ENCODE results near the gene VENTX.

VENTX gene

DNA sequence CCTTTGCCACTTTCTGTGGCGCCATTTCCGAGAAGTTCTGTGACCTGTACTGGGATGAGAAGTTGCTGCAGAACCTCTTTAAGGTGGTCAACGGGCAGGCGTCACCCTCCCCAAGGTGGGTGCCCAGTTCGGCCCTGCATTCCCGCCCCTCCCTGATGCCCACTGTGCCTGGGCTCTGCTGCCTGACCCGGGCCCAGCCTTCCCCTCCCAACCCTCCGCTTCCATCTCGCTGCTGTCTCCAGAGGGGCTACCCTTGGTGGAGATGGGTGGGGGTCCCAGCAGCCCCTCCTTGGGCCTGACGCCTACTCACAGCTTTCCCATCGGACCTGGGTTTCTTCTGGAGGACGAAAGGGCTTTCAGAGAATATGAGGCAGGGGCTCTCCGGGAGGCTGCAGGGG lies 38.2 kb upstream of the VENTX start:
- no peak overlapping the region for H3K4me3 Mint-ChIP-seq
- no peaks in the 10 kb centered on the region for H3K4me1 Mint-ChIP-seq
- H3K36me3 Mint-ChIP-seq, result no peaks in the 10 kb centered on the region
- no peaks in the 10 kb centered on the region for H3K9me3 Mint-ChIP-seq
- ATAC-seq, result no peak
- no peak for DNase-seq (ENCODE audit: low spot score in 2 of 2)
- H3K27ac Mint-ChIP-seq, result no peak overlapping the region

DNA sequence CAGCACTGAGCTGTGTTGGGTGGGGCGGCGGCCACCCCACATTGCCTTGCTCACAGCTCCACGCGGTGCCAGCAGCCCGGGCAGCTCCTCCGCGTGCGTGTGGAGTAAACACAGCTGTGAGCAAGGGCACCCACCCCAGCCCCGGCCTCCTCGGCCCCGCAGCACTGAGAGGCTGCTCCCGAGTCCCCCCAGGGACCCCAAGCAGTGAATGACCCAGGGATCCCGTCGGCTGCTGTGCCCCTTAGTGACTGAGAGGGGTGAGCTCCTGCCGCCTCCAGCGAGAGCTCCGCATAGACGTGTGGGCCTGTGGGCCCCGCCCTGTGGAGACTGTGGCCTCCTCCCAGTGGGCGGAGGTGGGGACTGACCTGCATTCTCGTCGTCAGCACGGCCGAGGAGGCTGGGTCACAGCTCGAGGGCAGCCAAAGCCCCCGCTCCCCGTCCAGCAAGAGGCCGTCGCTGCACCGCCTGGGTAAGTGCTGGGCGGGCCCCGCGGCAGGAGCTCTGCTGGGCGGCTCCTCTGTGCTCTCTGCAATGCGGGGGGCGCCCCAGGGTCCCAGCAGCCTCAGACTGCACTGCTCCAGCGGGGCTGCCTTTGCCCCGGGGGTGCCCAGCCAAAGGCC lies 37.6 kb upstream of the VENTX start:
- H3K4me3 Mint-ChIP-seq, result no peak overlapping the region
- no peaks in the 10 kb centered on the region for H3K36me3 Mint-ChIP-seq
- H3K9me3 Mint-ChIP-seq, result no peaks in the 10 kb centered on the region
- no peak overlapping the region for H3K27ac Mint-ChIP-seq
- no peaks in the 10 kb centered on the region for H3K4me1 Mint-ChIP-seq
- DNase-seq (ENCODE audit: low spot score in 2 of 2) (no peak), ATAC-seq (no peak)

DNA sequence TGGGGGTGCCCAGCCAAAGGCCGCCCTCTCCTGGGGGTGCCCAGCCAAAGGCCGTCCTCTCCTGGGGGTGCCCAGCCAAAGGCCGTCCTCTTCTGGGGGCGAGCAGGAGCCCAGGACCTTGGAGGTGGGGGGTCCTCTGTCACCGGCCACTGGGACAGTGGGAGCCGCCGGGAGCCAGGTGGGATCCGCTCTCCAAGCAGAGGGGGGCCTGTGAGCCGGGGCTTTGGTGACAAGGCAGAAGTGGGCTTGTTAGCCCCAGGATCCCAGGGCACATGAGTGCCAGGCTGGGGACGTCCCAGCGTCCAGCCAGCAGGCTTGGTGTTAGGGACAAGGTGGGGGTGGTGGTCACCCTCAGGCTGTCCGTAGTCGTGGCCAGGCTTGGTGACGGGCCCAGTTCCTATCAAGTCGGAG lies 37.0 kb upstream of the VENTX start:
- no peaks in the 10 kb centered on the region for H3K36me3 Mint-ChIP-seq
- no peak overlapping the region for H3K4me3 Mint-ChIP-seq
- ATAC-seq, result no peak
- H3K4me1 Mint-ChIP-seq, result no peaks in the 10 kb centered on the region
- DNase-seq (ENCODE audit: low spot score in 2 of 2), result no peak
- H3K27ac Mint-ChIP-seq, result no peak overlapping the region
- H3K9me3 Mint-ChIP-seq, result no peaks in the 10 kb centered on the region

GRCh38 chr10:133201151-133201947 lies 36.3 kb upstream of the VENTX start:
- no peak overlapping the region for H3K27ac Mint-ChIP-seq

GRCh38 chr10:133201948-133202725 lies 35.5 kb upstream of the VENTX start:
- Mint-ChIP-seq H3K4me1 (no peaks in the 10 kb centered on the region), H3K36me3 (no peaks in the 10 kb centered on the region), H3K4me3 (no peak overlapping the region), H3K9me3 (no peaks in the 10 kb centered on the region), H3K27ac (no peak overlapping the region)
- ATAC-seq (no peak), DNase-seq (ENCODE audit: low spot score in 2 of 2) (no peak)

More at GRCh38 chr10:133201151-133201947, 36.3 kb upstream of the VENTX start:
- Mint-ChIP-seq H3K9me3 (no peaks in the 10 kb centered on the region), H3K4me3 (no peak overlapping the region), H3K4me1 (no peaks in the 10 kb centered on the region), H3K36me3 (no peaks in the 10 kb centered on the region)
- DNase-seq (ENCODE audit: low spot score in 2 of 2) (no peak), ATAC-seq (no peak)

DNA sequence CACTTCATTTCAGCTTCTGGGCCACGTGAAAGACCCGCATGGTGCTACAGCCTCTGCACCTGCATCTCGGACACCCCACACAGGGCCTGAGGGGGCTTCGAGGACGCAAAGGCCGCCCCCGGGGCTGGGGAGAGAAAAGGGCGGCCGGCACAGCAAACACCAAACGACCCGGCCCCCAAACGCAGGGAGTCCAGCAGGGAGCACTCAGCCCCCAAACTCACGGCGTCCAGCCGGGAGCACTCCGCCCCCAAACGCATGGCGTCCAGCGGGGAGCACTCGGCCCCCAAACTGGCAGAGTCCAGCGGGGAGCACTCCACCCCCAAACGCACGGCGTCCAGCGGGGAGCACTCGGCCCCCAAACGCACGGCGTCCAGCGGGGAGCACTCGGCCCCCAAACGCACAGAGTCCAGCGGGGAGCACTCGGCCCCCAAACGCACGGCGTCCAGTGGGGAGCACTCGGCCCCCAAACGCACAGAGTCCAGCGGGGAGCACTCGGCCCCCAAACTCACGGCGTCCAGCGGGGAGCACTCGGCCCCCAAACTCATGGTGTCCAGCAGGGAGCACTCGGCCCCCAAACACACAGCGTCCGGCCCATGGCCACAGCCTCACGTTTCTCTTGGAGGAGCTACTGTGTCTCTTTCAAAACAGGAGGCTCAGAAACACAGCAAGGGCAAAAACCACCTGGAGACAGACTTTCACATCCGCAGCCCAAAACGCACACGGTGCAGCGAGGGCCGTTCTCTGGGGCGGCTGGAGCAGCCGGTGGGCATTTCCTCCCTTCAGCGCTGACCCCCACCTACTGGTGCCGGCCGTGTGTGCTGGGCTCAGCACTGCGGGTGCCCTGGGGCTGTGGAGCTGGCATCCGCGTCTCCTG lies 34.6 kb upstream of the VENTX start:
- no peak for DNase-seq (ENCODE audit: low spot score in 2 of 2)
- no peaks in the 10 kb centered on the region for H3K36me3 Mint-ChIP-seq
- no peaks in the 10 kb centered on the region for H3K9me3 Mint-ChIP-seq

DNA sequence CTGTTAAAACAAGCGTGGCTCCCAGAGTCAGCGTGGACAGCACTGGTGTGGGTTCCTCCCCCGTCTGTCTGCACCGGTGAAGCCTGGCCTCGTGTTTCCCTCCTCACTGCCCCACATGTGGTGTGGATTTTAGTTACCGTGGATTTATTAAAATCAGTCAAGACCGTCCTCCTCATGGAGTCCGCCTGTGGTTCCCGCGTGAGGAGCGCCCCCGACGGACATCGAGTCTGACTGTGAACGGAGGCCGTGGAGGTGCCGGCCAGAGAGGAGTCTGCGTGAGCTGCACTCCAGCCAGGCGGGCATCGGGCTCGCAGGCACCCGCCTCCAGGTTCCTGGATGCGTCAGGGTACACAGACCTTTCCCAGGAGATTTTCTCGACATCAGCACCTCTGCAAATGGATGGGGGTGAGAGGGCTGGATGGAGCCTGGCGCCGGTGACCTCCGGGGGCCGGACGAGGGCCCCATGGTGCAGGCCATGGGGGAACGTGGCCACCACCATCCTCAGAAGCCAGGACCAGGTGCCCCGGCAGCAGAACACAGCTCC lies 33.9 kb upstream of the VENTX start:
- DNase-seq (ENCODE audit: low spot score in 2 of 2) (no peak), ATAC-seq (no peak)
- H3K4me1 Mint-ChIP-seq, result no peaks in the 10 kb centered on the region
- H3K27ac Mint-ChIP-seq, result no peak overlapping the region
- no peaks in the 10 kb centered on the region for H3K36me3 Mint-ChIP-seq
- no peaks in the 10 kb centered on the region for H3K9me3 Mint-ChIP-seq
- H3K4me3 Mint-ChIP-seq, result no peak overlapping the region

More for the DNA sequence above, 34.6 kb upstream of the VENTX start:
- Mint-ChIP-seq H3K4me1 (no peaks in the 10 kb centered on the region), H3K4me3 (no peak overlapping the region), H3K27ac (no peak overlapping the region)
- ATAC-seq, result no peak

GRCh38 chr10:133204226-133205015 lies 33.2 kb upstream of the VENTX start:
- Mint-ChIP-seq H3K4me3 (no peak overlapping the region), H3K36me3 (no peaks in the 10 kb centered on the region), H3K9me3 (no peaks in the 10 kb centered on the region), H3K4me1 (no peaks in the 10 kb centered on the region), H3K27ac (no peak overlapping the region)
- ATAC-seq (no peak), DNase-seq (ENCODE audit: low spot score in 2 of 2) (no peak)

DNA sequence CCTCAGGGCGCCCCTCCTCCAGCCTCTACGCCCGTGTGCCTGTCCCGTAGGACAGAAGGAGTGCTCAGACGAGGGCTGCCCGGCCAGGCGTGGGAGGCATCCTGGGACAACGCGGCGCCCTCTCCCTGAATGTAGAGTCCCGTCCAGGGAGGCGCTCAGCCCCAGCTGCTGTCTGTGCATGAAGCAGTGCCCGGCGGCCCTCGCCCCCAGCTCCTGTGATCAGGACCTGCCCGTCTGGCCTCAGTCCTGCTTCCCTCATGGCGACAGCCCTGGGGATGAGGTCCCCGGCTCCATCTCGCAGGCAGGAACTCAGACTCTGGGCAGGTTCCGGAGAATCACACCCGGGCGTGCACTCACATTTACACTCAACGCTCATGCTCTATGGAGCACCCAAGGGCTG lies 32.5 kb upstream of the VENTX start:
- ATAC-seq (no peak), DNase-seq (ENCODE audit: low spot score in 2 of 2) (no peak)
- H3K4me1 Mint-ChIP-seq, result no peaks in the 10 kb centered on the region
- no peaks in the 10 kb centered on the region for H3K9me3 Mint-ChIP-seq
- H3K4me3 Mint-ChIP-seq, result no peak overlapping the region
- no peak overlapping the region for H3K27ac Mint-ChIP-seq
- no peaks in the 10 kb centered on the region for H3K36me3 Mint-ChIP-seq

DNA sequence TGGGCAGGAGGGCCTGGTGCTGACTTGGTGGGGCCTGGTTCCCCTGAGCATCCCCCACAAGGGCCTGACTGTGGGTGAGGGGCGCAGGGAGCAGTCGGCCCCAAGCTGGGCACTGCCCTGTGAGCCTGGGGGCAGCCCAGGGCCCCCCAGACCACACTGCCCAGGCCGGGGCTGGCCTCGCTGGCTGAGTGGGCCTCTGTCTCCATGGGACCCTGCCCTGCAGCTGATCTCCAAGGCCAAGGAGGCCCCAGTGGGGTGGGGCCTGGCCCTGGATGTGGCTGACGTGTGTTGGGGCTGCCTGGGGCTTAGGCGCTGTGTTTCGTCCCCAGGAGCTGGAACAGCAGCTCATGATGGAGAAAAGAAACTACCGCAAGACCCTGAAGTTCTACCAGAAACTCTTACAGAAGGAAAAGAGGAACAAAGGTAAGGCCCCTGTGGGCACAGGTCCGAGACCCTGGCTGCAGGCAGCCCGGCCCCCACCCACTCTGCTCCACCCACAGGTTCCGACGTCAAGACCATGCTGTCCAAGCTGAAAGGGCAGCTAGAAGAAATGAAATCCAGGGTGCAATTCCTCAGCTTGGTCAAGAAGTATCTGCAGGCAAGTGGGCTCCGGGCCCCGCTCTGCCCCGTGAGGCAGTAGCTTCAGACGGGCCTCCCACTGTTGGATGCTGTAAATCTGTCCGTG lies 31.2 kb upstream of the VENTX start:
- Mint-ChIP-seq H3K4me3 (no peak overlapping the region), H3K27ac (no peak overlapping the region), H3K9me3 (no peaks in the 10 kb centered on the region), H3K36me3 (no peaks in the 10 kb centered on the region), H3K4me1 (no peaks in the 10 kb centered on the region)
- DNase-seq (ENCODE audit: low spot score in 2 of 2) (no peak), ATAC-seq (no peak)

- Mint-ChIP-seq H3K4me1 (peaks cover 4% of the 10 kb centered on the region), H3K36me3 (no peaks in the 10 kb centered on the region), H3K4me3 (no peak overlapping the region), H3K27ac (no peak overlapping the region), H3K9me3 (no peaks in the 10 kb centered on the region)
- no peak for ATAC-seq
- no peak for DNase-seq (ENCODE audit: low spot score in 2 of 2)
These were observed 30.5 kb upstream of the VENTX start for GRCh38 chr10:133207041-133207600.

DNA sequence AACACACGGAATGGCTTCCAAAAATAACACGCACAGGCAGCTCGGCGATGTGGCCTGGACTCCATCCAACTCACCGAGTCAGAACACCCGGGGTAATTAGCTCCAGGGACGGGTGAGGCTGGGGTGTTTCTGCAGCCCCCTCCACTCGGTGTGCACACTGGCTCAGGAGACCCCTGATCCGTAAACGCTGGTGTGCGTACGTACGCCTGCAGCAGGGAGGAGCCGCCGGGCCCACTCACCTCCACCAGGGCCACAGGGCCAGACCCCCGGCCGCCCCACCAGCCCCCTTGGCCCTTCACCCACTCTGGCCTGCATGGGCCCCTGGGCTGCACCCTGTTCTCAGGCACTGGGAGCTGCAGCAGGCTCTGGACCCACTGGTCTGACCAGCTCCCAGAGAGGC lies 30.0 kb upstream of the VENTX start:
- H3K4me1 Mint-ChIP-seq, result peaks cover 6% of the 10 kb centered on the region
- no peaks in the 10 kb centered on the region for H3K36me3 Mint-ChIP-seq
- ATAC-seq (no peak), DNase-seq (ENCODE audit: low spot score in 2 of 2) (no peak)
- no peak overlapping the region for H3K27ac Mint-ChIP-seq
- no peaks in the 10 kb centered on the region for H3K9me3 Mint-ChIP-seq
- H3K4me3 Mint-ChIP-seq, result no peak overlapping the region

DNA sequence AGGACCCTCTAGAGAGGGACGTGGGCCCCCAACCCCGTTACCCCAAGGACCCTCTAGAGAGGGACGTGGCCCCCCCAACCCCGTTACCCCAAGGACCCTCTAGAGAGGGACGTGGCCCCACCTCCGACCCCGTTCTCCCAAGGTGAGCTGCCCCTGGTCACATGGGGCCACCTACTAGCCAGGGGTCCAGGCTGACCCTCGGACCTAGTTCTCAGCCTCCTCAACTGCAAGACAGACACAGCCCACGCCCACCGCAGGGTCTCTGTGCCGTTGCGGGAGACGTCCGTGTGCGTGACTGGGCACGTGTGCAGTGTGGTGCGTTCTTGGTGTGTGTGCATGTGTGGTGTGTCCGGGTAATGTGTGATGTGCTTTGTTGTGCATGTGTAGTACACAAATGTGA lies 29.2 kb upstream of the VENTX start:
- H3K4me1 Mint-ChIP-seq, result peaks cover 6% of the 10 kb centered on the region

More for the DNA sequence above, 29.2 kb upstream of the VENTX start:
- ATAC-seq (no peak), DNase-seq (ENCODE audit: low spot score in 2 of 2) (no peak)
- Mint-ChIP-seq H3K36me3 (no peaks in the 10 kb centered on the region), H3K4me3 (no peak overlapping the region), H3K27ac (no peak overlapping the region), H3K9me3 (no peaks in the 10 kb centered on the region)

Data from stimulated activated effector memory CD8-positive, alpha-beta T cell treated with anti-CD3 and anti-CD28 coated beads, Interleukin-12 subunit alpha, Interleukin-12 subunit beta, amount 100 ng/mL, for 72 hours (primary cell).